ENCODE measurements around the gene PPFIA2.

The PPFIA2 gene

GRCh38 chr12:81327425-81327824, 431.7 kb downstream of the PPFIA2 start:
- H3K4me3 ChIP-seq (IDR thresholded peaks at IDR 0.05; ENCODE audit: insufficient read depth, low read depth, low read length): no peak overlapping the region
- no peaks in the 10 kb centered on the region for H3K27me3 ChIP-seq (ENCODE audit: insufficient read depth, low read depth)
- no peak overlapping the region for H3K9ac ChIP-seq
- no peak overlapping the region for H2AFZ ChIP-seq (ENCODE audit: low read depth)
- H4K20me1 ChIP-seq (ENCODE audit: insufficient read depth): no peaks in the 10 kb centered on the region
- H3K4me2 ChIP-seq: no peak overlapping the region
- TF ChIP-seq CTCF (conservative IDR thresholded peaks at IDR 0.05; ENCODE audit: low read depth, low read length): no peak
- no peaks in the 10 kb centered on the region for H3K79me2 ChIP-seq (ENCODE audit: insufficient read depth, low read depth)
- H3K4me1 ChIP-seq (ENCODE audit: low read depth, poor library complexity, severe bottlenecking): no peaks in the 10 kb centered on the region
- H3K36me3 ChIP-seq (ENCODE audit: insufficient read depth): no peaks in the 10 kb centered on the region
- H3K27ac ChIP-seq: no peak overlapping the region

- Histone ChIP-seq H3K79me2 (ENCODE audit: insufficient read depth, low read depth) (no peaks in the 10 kb centered on the region), H3K4me3 (IDR thresholded peaks at IDR 0.05; ENCODE audit: insufficient read depth, low read depth, low read length) (no peak overlapping the region), H3K36me3 (ENCODE audit: insufficient read depth) (no peaks in the 10 kb centered on the region), H2AFZ (ENCODE audit: low read depth) (no peak overlapping the region), H3K9ac (no peak overlapping the region), H3K27ac (no peak overlapping the region), H3K4me2 (no peak overlapping the region), H3K4me1 (ENCODE audit: low read depth, poor library complexity, severe bottlenecking) (no peaks in the 10 kb centered on the region), H3K27me3 (ENCODE audit: insufficient read depth, low read depth) (no peaks in the 10 kb centered on the region), H4K20me1 (ENCODE audit: insufficient read depth) (no peaks in the 10 kb centered on the region)
- no peak for TF ChIP-seq CTCF (conservative IDR thresholded peaks at IDR 0.05; ENCODE audit: low read depth, low read length)
Observed at GRCh38 chr12:81325086-81325485, 434.1 kb downstream of the PPFIA2 start.

GRCh38 chr12:81314903-81315531, 444.1 kb downstream of the PPFIA2 start:
- no peak for TF ChIP-seq CTCF (conservative IDR thresholded peaks at IDR 0.05; ENCODE audit: low read depth, low read length)
- H3K4me2 ChIP-seq: no peak overlapping the region
- H3K27ac ChIP-seq: no peak overlapping the region
- no peaks in the 10 kb centered on the region for H3K79me2 ChIP-seq (ENCODE audit: insufficient read depth, low read depth)
- no peak overlapping the region for H2AFZ ChIP-seq (ENCODE audit: low read depth)
- H3K4me3 ChIP-seq (IDR thresholded peaks at IDR 0.05; ENCODE audit: insufficient read depth, low read depth, low read length): no peak overlapping the region
- H3K4me1 ChIP-seq (ENCODE audit: low read depth, poor library complexity, severe bottlenecking): no peaks in the 10 kb centered on the region
- no peak overlapping the region for H3K9ac ChIP-seq
- no peaks in the 10 kb centered on the region for H3K27me3 ChIP-seq (ENCODE audit: insufficient read depth, low read depth)
- H4K20me1 ChIP-seq (ENCODE audit: insufficient read depth): no peaks in the 10 kb centered on the region
- no peaks in the 10 kb centered on the region for H3K36me3 ChIP-seq (ENCODE audit: insufficient read depth)

- Histone ChIP-seq H2AFZ (ENCODE audit: low read depth) (no peak overlapping the region), H3K36me3 (ENCODE audit: insufficient read depth) (no peaks in the 10 kb centered on the region), H3K79me2 (ENCODE audit: insufficient read depth, low read depth) (no peaks in the 10 kb centered on the region), H4K20me1 (ENCODE audit: insufficient read depth) (no peaks in the 10 kb centered on the region), H3K4me3 (IDR thresholded peaks at IDR 0.05; ENCODE audit: insufficient read depth, low read depth, low read length) (no peak overlapping the region), H3K4me1 (ENCODE audit: low read depth, poor library complexity, severe bottlenecking) (no peaks in the 10 kb centered on the region), H3K9ac (no peak overlapping the region), H3K27me3 (ENCODE audit: insufficient read depth, low read depth) (no peaks in the 10 kb centered on the region), H3K27ac (no peak overlapping the region), H3K4me2 (no peak overlapping the region)
- no peak for TF ChIP-seq CTCF (conservative IDR thresholded peaks at IDR 0.05; ENCODE audit: low read depth, low read length)
Observed at GRCh38 chr12:81303935-81304334, 455.2 kb downstream of the PPFIA2 start.
